Muscle layer of duodenum (tissue), 2 donors: Measurements from ENCODE around the gene PLEKHM3.
"Not testable (repeated sequence)": the region's sequence is repeated elsewhere in the genome, so short reads cannot be mapped to it uniquely, and the experiment has no call there.

Experiments
- H3K27ac ChIP-seq: one replicate; pipeline ENCODE4 v1.7.0; 2013; ENCODE audit warnings: mild to moderate bottlenecking, low read length
- H3K27me3 ChIP-seq: one replicate; pipeline ENCODE4 v1.7.0; 2013; ENCODE audit warnings: low read depth, mild to moderate bottlenecking, control low read depth, low read length
- H3K36me3 ChIP-seq, 2 donors: one replicate each; pipeline ENCODE4 v1.7.0; 2013; ENCODE audit warnings: low read length in 2 of 2, control low read depth in 1 of 2, mild to moderate bottlenecking in 1 of 2; ENCODE audit not compliant: insufficient read depth in 2 of 2, control insufficient read depth in 1 of 2
- H3K4me1 ChIP-seq, 2 donors: one replicate each; pipeline ENCODE4 v1.7.0; 2013; ENCODE audit warnings: low read length in 2 of 2, mild to moderate bottlenecking in 2 of 2, control low read depth in 1 of 2, moderate library complexity in 1 of 2; ENCODE audit not compliant: insufficient read depth in 2 of 2, control insufficient read depth in 1 of 2
- H3K4me3 ChIP-seq, 2 donors: one replicate each; pipeline ENCODE4 v1.7.0; 2013; ENCODE audit warnings: low read length in 2 of 2, low read depth in 1 of 2, mild to moderate bottlenecking in 1 of 2
- H3K9me3 ChIP-seq, 2 donors: one replicate each; pipeline ENCODE4 v1.7.0; 2013; ENCODE audit warnings: low read length in 2 of 2, control low read depth in 1 of 2, mild to moderate bottlenecking in 1 of 2; ENCODE audit not compliant: control insufficient read depth in 1 of 2
- donor health status: healthy.

Gene PLEKHM3

DNA sequence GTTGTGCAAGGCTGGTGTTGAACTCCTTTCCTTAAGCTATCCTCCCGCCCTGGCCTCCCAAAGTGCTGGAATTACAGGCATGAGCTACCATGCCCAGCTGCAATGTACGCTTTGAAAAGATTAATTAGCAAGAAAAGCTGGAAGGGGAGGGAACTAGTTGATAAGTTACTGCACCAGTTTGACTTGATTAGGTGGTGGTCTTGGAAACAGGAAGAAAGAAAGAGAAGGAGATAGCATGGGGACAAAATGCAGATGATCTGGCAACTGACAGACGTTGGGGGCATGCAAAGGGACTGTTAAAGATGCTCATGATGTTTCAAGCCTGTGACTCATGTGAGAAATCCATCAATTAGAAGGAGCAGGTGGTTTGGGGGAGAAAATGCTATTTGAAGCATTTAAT, 68.6 kb downstream of the PLEKHM3 start:
- Histone ChIP-seq H3K9me3 (no peaks in the 10 kb centered on the region), H3K27me3 (no peaks in the 10 kb centered on the region), H3K36me3 (no peaks in the 10 kb centered on the region), H3K4me1 (no peaks in the 10 kb centered on the region), H3K27ac (no peak overlapping the region), H3K4me3 (no peak overlapping the region)

GRCh38 chr2:207955456-207955855, 69.9 kb downstream of the PLEKHM3 start:
- Histone ChIP-seq H3K27me3 (no peaks in the 10 kb centered on the region), H3K36me3 (no peaks in the 10 kb centered on the region), H3K9me3 (no peaks in the 10 kb centered on the region), H3K4me3 (no peak overlapping the region), H3K27ac (no peak overlapping the region), H3K4me1 (no peaks in the 10 kb centered on the region)

GRCh38 chr2:207953354-207953753, 72.0 kb downstream of the PLEKHM3 start:
- Histone ChIP-seq H3K4me3 (no peak overlapping the region), H3K4me1 (no peaks in the 10 kb centered on the region), H3K9me3 (no peaks in the 10 kb centered on the region), H3K36me3 (no peaks in the 10 kb centered on the region), H3K27ac (no peak overlapping the region), H3K27me3 (no peaks in the 10 kb centered on the region)

GRCh38 chr2:207952564-207953345, 72.6 kb downstream of the PLEKHM3 start:
- Histone ChIP-seq H3K9me3 (no peaks in the 10 kb centered on the region), H3K36me3 (no peaks in the 10 kb centered on the region), H3K27me3 (no peaks in the 10 kb centered on the region), H3K27ac (no peak overlapping the region), H3K4me3 (no peak overlapping the region), H3K4me1 (no peaks in the 10 kb centered on the region)

GRCh38 chr2:207951734-207952470, 73.4 kb downstream of the PLEKHM3 start:
- Histone ChIP-seq H3K27me3 (no peaks in the 10 kb centered on the region), H3K4me3 (no peak overlapping the region), H3K27ac (no peak overlapping the region), H3K4me1 (no peaks in the 10 kb centered on the region), H3K9me3 (no peaks in the 10 kb centered on the region), H3K36me3 (no peaks in the 10 kb centered on the region)

- no peaks in the 10 kb centered on the region for H3K27me3 ChIP-seq
- peaks cover 0 to under 1% of the 10 kb centered on the region in 2 donors for H3K36me3 ChIP-seq
- no peaks in the 10 kb centered on the region for H3K4me1 ChIP-seq
- no peak overlapping the region for H3K4me3 ChIP-seq
- no peaks in the 10 kb centered on the region for H3K9me3 ChIP-seq
- no peak overlapping the region for H3K27ac ChIP-seq
Measured at GRCh38 chr2:207950761-207951114, 74.6 kb downstream of the PLEKHM3 start.

DNA sequence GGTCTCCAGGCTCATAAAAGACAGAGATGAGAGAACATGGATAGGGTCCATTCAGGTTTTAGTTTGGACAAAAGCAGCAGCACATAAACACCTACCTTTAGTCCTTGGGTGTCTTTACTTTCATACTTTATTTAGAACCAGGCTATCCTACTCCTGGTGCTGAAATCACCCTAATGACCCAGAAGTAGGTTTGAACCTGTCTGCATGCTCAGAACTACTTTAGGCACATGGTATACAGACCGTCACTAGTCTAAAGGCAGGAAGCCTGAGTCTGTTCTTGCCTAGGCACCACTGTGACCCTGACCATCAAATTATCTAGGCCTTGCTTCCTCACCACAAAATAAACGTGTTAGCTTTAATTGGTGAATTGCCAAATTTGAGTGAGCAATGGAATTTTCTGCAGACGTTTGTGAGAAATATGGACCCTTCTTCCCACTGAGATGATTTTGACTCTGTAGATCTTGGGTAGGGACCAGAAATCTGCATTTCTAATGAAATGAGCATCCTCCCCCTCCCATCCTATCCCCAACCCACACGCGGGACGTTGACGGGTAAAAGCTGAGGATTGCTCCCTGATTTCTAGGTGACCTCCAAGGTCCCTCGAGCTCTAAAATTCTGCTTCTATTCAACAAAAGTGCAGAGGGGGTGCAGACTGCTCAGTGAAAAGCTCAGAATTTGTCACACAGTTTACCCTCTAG, 75.1 kb downstream of the PLEKHM3 start:
- no peaks in the 10 kb centered on the region for H3K4me1 ChIP-seq
- no peak overlapping the region for H3K4me3 ChIP-seq
- H3K27ac ChIP-seq = no peak overlapping the region
- no peaks in the 10 kb centered on the region for H3K9me3 ChIP-seq
- no peaks in the 10 kb centered on the region for H3K27me3 ChIP-seq
- peaks cover 0 to 6% of the 10 kb centered on the region in 2 donors for H3K36me3 ChIP-seq

GRCh38 chr2:207949245-207949644, 76.1 kb downstream of the PLEKHM3 start:
- not testable (repeated sequence) for H3K4me1 ChIP-seq, H3K27ac ChIP-seq, H3K4me3 ChIP-seq, H3K9me3 ChIP-seq, H3K27me3 ChIP-seq
- peaks cover 0 to 16% of the 10 kb centered on the region in 2 donors for H3K36me3 ChIP-seq

GRCh38 chr2:207944979-207945600, 80.2 kb downstream of the PLEKHM3 start:
- peaks cover 0 to 21% of the 10 kb centered on the region in 2 donors for H3K36me3 ChIP-seq
- no peak overlapping the region for H3K27ac ChIP-seq
- no peaks in the 10 kb centered on the region for H3K27me3 ChIP-seq
- no peaks in the 10 kb centered on the region for H3K9me3 ChIP-seq
- H3K4me1 ChIP-seq = no peaks in the 10 kb centered on the region
- no peak overlapping the region for H3K4me3 ChIP-seq

DNA sequence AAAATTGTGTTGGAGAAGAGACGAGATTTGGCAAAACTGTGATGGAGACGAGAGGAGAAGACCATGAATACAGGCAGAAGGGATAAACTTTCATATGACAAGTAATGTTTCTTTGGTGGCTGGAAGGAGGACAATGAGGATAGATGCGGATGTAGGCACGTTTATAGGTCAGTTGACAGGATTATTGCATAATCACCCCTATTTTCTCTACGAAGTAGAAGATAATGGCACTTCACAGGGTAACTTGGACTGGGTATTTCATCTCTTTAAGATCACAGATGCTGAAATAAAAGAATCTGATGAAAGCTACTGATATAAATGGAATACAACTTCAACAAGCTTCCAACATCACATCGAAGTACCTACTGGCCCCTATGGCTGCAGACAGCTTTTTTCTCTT, 81.0 kb downstream of the PLEKHM3 start:
- Histone ChIP-seq H3K36me3 (peaks cover 0 to 21% of the 10 kb centered on the region in 2 donors), H3K4me3 (no peak overlapping the region), H3K27ac (no peak overlapping the region), H3K27me3 (no peaks in the 10 kb centered on the region), H3K9me3 (no peaks in the 10 kb centered on the region), H3K4me1 (no peaks in the 10 kb centered on the region)
